GM21526 (cell line): ENCODE data around the gene LRRFIP1.

Source experiments
- ATAC-seq: cut with Tn5 transposase; IDR thresholded peaks from one replicate; pipeline ENCODE4 v1.9.1; 2021; ENCODE audit warnings: moderate library complexity; ENCODE audit not compliant: unreplicated experiment, low FRiP score

LRRFIP1 gene

DNA sequence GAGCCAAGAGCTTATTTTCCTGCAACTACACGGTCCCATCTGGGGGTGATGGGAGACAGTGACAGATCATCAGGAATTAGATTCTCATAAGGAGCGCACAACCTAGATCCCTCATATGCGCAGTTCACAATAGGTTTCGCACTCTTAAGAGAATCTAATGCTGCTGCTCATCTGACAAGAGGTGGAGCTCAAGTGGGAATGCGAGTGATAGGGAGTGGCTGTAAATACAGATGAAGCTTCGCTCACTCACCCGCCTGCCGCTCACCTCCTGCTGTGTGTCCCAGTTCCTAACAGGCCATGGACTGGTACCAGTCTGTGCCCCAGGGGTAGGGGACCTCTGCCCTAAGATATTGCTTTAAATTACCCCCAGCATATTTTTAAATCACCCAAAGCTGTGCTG lies 10.8 kb downstream of the LRRFIP1 start:
- ATAC-seq: no peak

GRCh38 chr2:237639052-237639835 lies 11.9 kb downstream of the LRRFIP1 start:
- no peak for ATAC-seq

DNA sequence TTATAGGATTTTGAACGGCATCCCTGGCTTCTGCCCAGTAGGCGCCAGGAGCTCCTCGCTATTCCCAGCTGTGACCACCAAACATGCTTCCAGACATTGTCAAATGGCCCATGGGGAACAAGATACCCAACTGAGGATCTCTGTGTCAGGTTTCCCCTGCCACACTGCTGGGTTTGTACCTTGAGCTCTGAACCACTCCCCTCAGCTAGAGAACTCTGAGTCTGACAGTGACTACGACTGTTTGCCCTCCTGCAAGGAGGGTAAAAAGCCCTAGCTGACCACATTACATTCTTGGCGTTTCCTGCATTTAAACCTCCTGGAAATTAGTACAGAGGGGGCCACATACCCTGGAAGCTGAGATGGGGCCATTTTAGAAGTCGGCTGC lies 12.4 kb downstream of the LRRFIP1 start:
- ATAC-seq: no peak

- no peak for ATAC-seq
These were observed 13.2 kb downstream of the LRRFIP1 start for GRCh38 chr2:237640493-237640998.

GRCh38 chr2:237642038-237642734 lies 14.8 kb downstream of the LRRFIP1 start:
- ATAC-seq: no peak

- no peak for ATAC-seq
These were observed 15.7 kb downstream of the LRRFIP1 start for GRCh38 chr2:237643066-237643465.

GRCh38 chr2:237643582-237644380 lies 16.4 kb downstream of the LRRFIP1 start:
- no peak for ATAC-seq

DNA sequence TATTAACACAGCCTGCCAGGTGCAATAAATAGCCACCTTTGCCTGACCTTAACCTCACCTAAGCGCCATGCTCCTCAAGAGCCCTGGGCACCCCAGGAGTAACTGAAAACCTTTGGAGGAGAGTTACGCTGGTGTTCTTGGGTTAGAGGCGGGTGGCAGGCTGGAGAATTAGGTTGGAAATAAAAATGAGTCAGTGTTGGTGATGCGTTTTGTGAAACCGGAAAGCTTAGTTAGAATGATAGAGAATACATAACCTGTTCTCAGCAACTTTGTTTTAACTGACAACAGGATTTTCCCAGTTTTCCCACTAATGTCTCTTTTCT lies 17.0 kb downstream of the LRRFIP1 start:
- ATAC-seq: no peak

DNA sequence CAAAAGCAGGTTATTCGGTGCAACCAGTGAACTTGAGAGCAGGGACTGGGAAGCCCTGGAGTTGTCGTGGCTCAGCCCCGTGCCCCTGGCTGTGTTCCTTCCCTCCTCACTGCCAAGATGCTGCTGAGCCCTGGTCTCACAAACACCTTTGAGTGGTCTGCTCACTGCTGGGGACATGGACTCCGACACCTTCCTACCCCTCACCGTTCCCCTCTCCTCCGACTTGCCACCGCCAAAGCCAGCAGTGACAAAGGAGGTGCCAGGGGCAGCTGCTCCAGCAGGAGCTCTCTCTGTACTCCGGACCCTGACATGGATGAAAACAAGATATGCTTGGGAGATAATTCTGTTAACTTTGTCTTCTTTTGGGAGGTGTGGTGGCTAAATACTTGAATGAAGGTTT lies 17.9 kb downstream of the LRRFIP1 start:
- no peak for ATAC-seq

GRCh38 chr2:237647176-237648015 lies 20.0 kb downstream of the LRRFIP1 start:
- ATAC-seq: no peak

DNA sequence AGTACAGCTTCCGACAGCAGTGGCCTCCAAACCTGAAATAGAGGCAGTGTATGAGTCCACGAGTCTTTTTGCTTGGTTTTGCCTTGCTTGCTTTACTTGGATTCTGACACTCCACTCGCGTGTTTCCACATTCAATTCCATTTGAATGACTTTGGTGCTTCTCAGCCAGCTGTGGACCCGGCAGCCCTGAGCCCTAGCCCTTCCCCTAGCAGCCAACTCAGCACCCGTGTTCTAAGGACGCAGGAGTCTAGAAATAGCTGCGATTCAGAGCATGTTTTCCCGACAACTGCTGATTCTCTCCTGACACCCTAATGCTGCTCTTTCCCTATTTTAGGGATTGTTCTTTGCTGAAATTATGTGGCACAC lies 20.6 kb downstream of the LRRFIP1 start:
- ATAC-seq: no peak

DNA sequence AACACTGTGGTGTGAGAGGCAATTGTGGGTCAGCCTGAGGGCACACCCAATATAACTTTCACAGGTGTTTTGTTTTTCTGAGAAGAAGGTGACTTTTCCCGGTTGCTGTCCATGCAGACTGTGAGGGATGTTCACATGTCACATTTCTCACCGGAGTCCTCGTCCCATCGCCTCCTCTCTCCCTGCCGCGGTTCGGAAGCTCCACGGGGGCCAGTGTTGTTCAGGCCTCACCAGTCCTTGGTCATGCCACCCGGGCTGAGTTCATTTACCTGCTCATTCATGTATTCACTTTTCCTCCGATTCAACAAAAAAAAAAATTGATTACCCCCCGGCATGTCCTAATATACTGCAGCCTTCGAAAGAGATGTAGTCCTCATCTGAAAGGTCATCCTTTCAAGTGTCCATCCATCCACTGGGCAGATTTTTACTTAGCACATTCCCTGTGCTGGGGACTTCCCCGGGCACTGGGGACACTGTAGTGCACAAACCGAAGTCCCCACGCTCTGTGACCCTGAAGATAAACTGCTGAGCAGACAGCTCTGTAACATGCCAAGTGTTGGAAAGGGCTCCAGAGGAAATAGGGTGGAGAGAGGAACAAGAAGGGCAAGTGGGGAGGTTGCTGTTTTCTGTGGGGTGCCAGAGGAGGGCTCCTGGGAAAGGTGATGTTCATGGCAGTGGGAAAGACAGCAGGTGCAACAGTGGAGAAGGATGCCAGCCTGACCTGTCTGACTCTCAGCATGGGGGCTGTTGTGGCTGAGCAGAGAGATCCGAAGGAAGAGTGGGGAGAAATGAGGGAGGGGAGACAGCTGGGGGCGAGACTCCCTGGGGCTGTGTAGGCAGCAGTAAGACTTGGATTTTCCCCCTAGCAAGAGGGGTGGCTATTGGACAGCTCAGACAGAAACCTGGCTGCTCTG lies 22.4 kb downstream of the LRRFIP1 start:
- ATAC-seq: no peak

- ATAC-seq: no peak
These were observed 23.1 kb downstream of the LRRFIP1 start for GRCh38 chr2:237650455-237650850.

DNA sequence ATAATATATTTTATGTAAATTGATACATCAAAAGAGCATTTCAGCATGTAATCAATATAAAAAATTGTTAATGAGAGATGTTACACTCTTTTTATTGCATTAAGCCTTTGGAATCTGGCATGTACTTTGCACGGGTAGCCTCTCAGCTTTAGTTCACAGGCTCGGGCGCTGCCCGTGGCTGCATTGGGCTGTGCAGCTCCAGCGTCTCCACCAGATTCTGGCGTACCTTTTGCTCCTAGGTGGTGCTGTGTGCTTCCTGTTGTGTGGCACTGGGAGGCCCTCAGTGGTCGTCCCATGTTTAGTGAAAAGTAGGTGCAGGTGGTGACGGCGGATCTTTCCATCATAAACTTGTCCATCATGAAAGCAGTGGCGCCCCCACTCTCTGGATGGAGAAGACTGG lies 24.4 kb downstream of the LRRFIP1 start:
- ATAC-seq: no peak

DNA sequence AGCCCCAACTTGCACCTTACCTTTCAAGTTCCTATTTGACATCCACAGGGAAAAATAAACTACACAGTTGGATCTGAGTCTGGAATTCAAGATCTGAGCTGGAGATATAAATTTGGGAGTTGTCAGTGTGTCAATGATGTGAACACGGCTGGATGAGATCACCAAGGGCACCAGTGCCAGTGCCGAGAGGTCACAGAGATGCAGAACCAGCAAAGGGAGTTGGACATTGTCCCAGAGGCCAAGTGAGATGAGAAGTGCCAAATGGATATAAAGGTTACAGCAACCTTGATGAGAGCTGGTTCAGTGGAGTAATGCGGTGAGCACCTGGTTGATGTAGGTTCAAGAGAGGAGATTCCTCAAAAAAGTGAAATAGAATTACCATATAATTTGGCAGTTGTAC lies 24.8 kb downstream of the LRRFIP1 start:
- ATAC-seq: no peak

- no peak for ATAC-seq
These were observed 25.5 kb downstream of the LRRFIP1 start for GRCh38 chr2:237652854-237653253.

GRCh38 chr2:237653776-237654558 lies 26.6 kb downstream of the LRRFIP1 start:
- no peak for ATAC-seq

- ATAC-seq: no peak
These were observed 29.7 kb downstream of the LRRFIP1 start for GRCh38 chr2:237657063-237657462.
